ENCODE measurements around the gene OR2T34.
"Not testable (repeated sequence)": the region's sequence is repeated elsewhere in the genome, so short reads cannot be mapped to it uniquely, and the experiment has no call there.

Gene OR2T34

GRCh38 chr1:248562672-248563071 lies 11.9 kb downstream of the OR2T34 start, which contains the start of gene OR2T29:
Gene OR2T29, minus strand, starts transcription at chr1:248562772. Its CDS starts 3,281 bp downstream, at chr1:248559491.
- DNase-seq (ENCODE audit: low read depth, low spot score), result not testable (repeated sequence)

- DNase-seq (ENCODE audit: low read depth, low spot score), result not testable (repeated sequence)
Measured at GRCh38 chr1:248551027-248551426, 23.5 kb downstream of the OR2T34 start.

DNA sequence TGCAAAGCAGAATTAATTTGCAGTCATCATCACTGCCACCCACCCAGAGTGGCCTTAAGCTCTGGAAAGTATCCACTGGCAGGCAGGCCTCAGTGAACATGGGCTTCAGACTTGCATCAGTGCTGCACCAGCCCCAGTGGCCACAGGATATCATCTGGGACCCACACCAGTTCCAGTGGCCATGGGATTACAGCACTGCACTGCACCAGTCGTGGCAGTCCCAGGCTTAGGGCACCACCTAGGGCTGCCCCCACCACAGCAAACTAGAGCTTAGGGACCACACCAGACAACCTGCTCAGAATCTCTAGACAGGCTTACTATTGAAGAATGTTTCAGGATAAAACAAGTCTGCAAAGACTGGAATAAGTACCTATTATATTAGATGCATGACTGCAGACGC lies 27.2 kb downstream of the OR2T34 start:
- not testable (repeated sequence) for DNase-seq (ENCODE audit: low read depth, low spot score)

GRCh38 chr1:248537449-248537848 lies 37.1 kb downstream of the OR2T34 start:
- not testable (repeated sequence) for DNase-seq (ENCODE audit: low read depth, low spot score)

Data from activated naive CD8-positive, alpha-beta T cell treated with anti-CD3 and anti-CD28 coated beads, Interleukin-2, amount 50 U/mL, for 16 hours (primary cell).